Activated CD8-positive, alpha-beta memory T cell treated with anti-CD3 and anti-CD28 coated beads for 4 hours (primary cell): ENCODE measurements around the gene CNNM4.
A peak's percentile ranks its signal among the peaks of the same experiment; 100 is the strongest.

Experiments
- DNase-seq, 2 donors: peaks; one replicate each; pipeline ENCODE4 v3.0.0-alpha.2; 2020; ENCODE audit warnings: low read depth in 2 of 2

Gene CNNM4

GRCh38 chr2:96859099-96859649 lies 98.5 kb downstream of the CNNM4 start:
- DNase-seq, result no peak

DNA sequence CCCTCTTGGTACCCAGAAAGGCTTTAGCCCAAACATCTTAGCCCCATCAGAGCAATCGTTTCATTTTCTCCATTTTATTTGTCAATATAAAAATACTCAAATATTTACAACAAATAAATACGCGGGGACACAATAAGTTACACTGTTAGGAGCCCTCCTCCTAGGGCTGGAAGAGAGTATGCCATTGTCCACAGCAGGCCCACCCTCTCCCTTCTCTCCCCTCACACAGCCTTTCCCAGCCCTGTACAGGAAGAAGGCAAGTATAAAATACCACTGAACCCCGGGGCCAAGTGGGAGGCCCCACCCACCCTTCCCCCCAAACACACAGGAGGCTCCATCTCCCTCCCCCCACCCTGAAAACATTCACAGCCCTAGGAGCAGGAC lies 99.0 kb downstream of the CNNM4 start:
- DNase-seq, result no peak

GRCh38 chr2:96860065-96861029 lies 99.6 kb downstream of the CNNM4 start:
- peak in 1 of 2 donors; percentile 23 for DNase-seq

GRCh38 chr2:96861074-96861473 lies 100.4 kb downstream of the CNNM4 start:
- DNase-seq, result no peak
